Adrenal gland (tissue), 12 donors: ENCODE data around the gene ACVR2B. TPM values are rescaled to one million over a fixed set of nuclear protein-coding genes. Genes with fewer than 3 reads are reported as not detected.

ENCODE experiments used
- DNase-seq, 7 donors: peaks; one replicate each; pipeline ENCODE4 v3.0.0-alpha.2; 2019 to 2020
- H3K27ac ChIP-seq, 5 donors: fragments of 200-600 bp; sonication (generic) in 4 of 5; 1 replicate in 3 of 5; 2 replicates in 2 of 5; pipeline versions ENCODE4 v1.5.1 to v1.8.0; 2016 to 2020; ENCODE audit warnings: mild to moderate bottlenecking in 1 of 5
- H3K27me3 ChIP-seq: fragments of 200-600 bp; 2 replicates; pipeline ENCODE4 v1.8.0; 2021
- H3K36me3 ChIP-seq, 2 donors: fragments of 200-600 bp; replicated peaks in 1 of 2; 1 replicate in 1 of 2; 2 replicates in 1 of 2; pipeline versions ENCODE4 v1.5.1 to v1.8.0; 2018 to 2022
- H3K4me1 ChIP-seq, 2 donors: fragments of 200-600 bp; replicated peaks in 1 of 2; 1 replicate in 1 of 2; 2 replicates in 1 of 2; pipeline versions ENCODE4 v1.5.1 to v1.8.0; 2018 to 2021
- H3K4me3 ChIP-seq, 4 donors: fragments of 200-600 bp; sonication (generic) in 3 of 4; one replicate each; pipeline ENCODE4 v1.5.1; 2016 to 2018
- H3K9me3 ChIP-seq, 3 donors: fragments of 200-600 bp; sonication (generic) in 1 of 3; replicated peaks in 1 of 3; 1 replicate in 2 of 3; 2 replicates in 1 of 3; pipeline versions ENCODE4 v1.5.1 to v1.8.0; 2016 to 2021
- POLR2A ChIP-seq, 2 donors: fragments of 450-650 bp; IDR thresholded peaks; one replicate each; pipeline ENCODE4 v1.6.1; 2017; ENCODE audit warnings: antibody characterized with exemption in 2 of 2, mild to moderate bottlenecking in 2 of 2, moderate library complexity in 1 of 2
- WGBS, 4 donors: extraction: QIAGEN DNeasy Blood & Tissue Kit in 2 of 4; methylation state at CpG; one replicate each; pipeline versions ENCODE4 v1.1.5 to v1.1.7; 2013 to 2017; 5-methylcytosine and 5-hydroxymethylcytosine counted together
- intact Hi-C, 2 donors: fragments of 100-400 bp; cut with DNase I; formaldehyde crosslinking; loops; one replicate each; pipeline versions ENCODE4 v1.14.1 to v1.15.0; 2022 to 2023
- polyA plus RNA-seq, 3 donors: library from polyadenylated mRNA; stranded (reverse); fragments of 200-250 nt in 2 of 3; fragments of 350-450 nt in 1 of 3; fragmentation: Illumina TruSeq in 1 of 3; extraction: RNeasy Lipid Tissue Mini Kit (QIAGEN cat#74804) in 1 of 3; gene quantifications; one replicate each; pipeline ENCODE4 v1.2.3, GENCODE V29; 2013 to 2014
- total RNA-seq, 9 donors: library from RNA; depleted of rRNA in 4 of 9; stranded (reverse); fragments of >200 nt in 4 of 9; fragments of 120-200 nt in 1 of 9; fragmentation: NEBNext Ultra II Directional in 1 of 9; extraction: Animal tissue kit (Norgen Biotek cat#: 25700) in 1 of 9; gene quantifications; one replicate each; pipeline versions ENCODE4 v1.1.0 to v1.2.4, GENCODE V29; 2013 to 2023
- TF ChIP-seq, protein P1 (sequence below), 6 experiments: fragments of 450-650 bp in 4 of 6; fragments of 200-600 bp in 2 of 6; sonication (generic) in 1 of 6; IDR thresholded peaks; 1 replicate in 5 of 6; 2 replicates in 1 of 6; pipeline versions ENCODE4 v1.5.1 to v1.8.0; 2016 to 2021; ENCODE audit warnings: antibody characterized with exemption in 6 of 6, mild to moderate bottlenecking in 2 of 6, moderate library complexity in 1 of 6
- donor health status: healthy with polysubstance abuse.
- donor health status: Bipolar disorder and iron deficiency.
- donor health status: DM: yes; HTN: yes; CAD: no.
- donor health status: DM: no; HTN: no; CAD: no.
- donor health status: DM: no; HTN: no; CAD: no.
- donor health status: DM: yes; HTN: yes; CAD: no.

ACVR2B gene
- total and polyA plus RNA-seq, 12 donors: 1.8 to 20.2 (median 11.6) TPM

DNA sequence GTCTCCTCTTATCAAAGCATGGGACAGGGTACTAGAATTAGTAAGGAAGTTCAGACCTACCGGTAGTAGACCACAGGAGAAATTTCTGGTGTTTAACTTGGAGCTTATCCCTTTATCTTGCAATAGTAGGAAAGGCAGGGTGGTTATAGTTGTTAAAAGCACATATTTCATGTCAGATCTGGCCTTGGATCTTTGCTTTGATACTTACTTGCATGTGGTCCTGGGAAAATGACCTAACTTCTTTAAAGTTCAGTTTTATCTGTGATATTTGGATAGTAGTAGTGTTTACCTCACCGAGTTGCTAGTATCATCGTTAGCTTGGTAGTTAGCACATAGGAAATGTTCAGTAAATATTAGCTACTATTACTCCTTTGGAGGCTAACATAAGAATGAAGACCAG is 57.9 kb downstream of the ACVR2B start:
- TF ChIP-seq, protein P1, sequence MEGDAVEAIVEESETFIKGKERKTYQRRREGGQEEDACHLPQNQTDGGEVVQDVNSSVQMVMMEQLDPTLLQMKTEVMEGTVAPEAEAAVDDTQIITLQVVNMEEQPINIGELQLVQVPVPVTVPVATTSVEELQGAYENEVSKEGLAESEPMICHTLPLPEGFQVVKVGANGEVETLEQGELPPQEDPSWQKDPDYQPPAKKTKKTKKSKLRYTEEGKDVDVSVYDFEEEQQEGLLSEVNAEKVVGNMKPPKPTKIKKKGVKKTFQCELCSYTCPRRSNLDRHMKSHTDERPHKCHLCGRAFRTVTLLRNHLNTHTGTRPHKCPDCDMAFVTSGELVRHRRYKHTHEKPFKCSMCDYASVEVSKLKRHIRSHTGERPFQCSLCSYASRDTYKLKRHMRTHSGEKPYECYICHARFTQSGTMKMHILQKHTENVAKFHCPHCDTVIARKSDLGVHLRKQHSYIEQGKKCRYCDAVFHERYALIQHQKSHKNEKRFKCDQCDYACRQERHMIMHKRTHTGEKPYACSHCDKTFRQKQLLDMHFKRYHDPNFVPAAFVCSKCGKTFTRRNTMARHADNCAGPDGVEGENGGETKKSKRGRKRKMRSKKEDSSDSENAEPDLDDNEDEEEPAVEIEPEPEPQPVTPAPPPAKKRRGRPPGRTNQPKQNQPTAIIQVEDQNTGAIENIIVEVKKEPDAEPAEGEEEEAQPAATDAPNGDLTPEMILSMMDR (IDR thresholded peaks at IDR 0.05): no peak
- TF ChIP-seq POLR2A (IDR thresholded peaks at IDR 0.05): no peak
- H3K9me3 ChIP-seq: no peaks in the 10 kb centered on the region
- H3K4me3 ChIP-seq: no peak overlapping the region
- intact Hi-C loops: no loop called here
- no peaks in the 10 kb centered on the region for H3K27me3 ChIP-seq
- H3K27ac ChIP-seq: no peak overlapping the region
- WGBS, 4 donors: 34 to 41% (median 37%) methylated on average over 3 of the region's 3 CpGs
- peaks cover 7 to 9% of the 10 kb centered on the region in 2 donors for H3K4me1 ChIP-seq
- H3K36me3 ChIP-seq: peaks cover 0 to 24% of the 10 kb centered on the region in 2 donors
- no peak for DNase-seq

- 92 to 95% (median 94%) methylated on average over 3 to 7 of the region's 7 CpGs for WGBS, 4 donors
Observed at GRCh38 chr3:38515367-38515766, 61.7 kb downstream of the ACVR2B start.

GRCh38 chr3:38516669-38517068 is 63.0 kb downstream of the ACVR2B start:
- no peak overlapping the region for H3K27ac ChIP-seq
- intact Hi-C loops: loop anchor here in 1 of 2 donors (5.0 kb wide), 1 partner anchor 131 kb away; the partner anchor contains the start of gene SCN5A
- H3K27me3 ChIP-seq: no peaks in the 10 kb centered on the region
- TF ChIP-seq POLR2A (IDR thresholded peaks at IDR 0.05): no peak
- TF ChIP-seq, protein P1 (IDR thresholded peaks at IDR 0.05): no peak
- H3K4me1 ChIP-seq: peaks cover 4 to 6% of the 10 kb centered on the region in 2 donors
- H3K4me3 ChIP-seq: no peak overlapping the region
- DNase-seq: no peak
- H3K9me3 ChIP-seq: no peaks in the 10 kb centered on the region
- peaks cover 0 to 18% of the 10 kb centered on the region in 2 donors for H3K36me3 ChIP-seq
- WGBS, 4 donors: 0 to 89% (median 74%) methylated on average over 1 of the region's 1 CpG

More at GRCh38 chr3:38515367-38515766, 61.7 kb downstream of the ACVR2B start:
- TF ChIP-seq POLR2A (IDR thresholded peaks at IDR 0.05): no peak
- TF ChIP-seq, protein P1 (IDR thresholded peaks at IDR 0.05): no peak
- Histone ChIP-seq H3K4me1 (peaks cover 7 to 9% of the 10 kb centered on the region in 2 donors), H3K36me3 (peaks cover 0 to 19% of the 10 kb centered on the region in 2 donors), H3K27ac (no peak overlapping the region), H3K9me3 (no peaks in the 10 kb centered on the region), H3K27me3 (no peaks in the 10 kb centered on the region), H3K4me3 (no peak overlapping the region)
- intact Hi-C loops: loop anchor here in 1 of 2 donors (5.0 kb wide), 1 partner anchor 132 kb away; the partner anchor contains the start of gene SCN5A
- DNase-seq: no peak

DNA sequence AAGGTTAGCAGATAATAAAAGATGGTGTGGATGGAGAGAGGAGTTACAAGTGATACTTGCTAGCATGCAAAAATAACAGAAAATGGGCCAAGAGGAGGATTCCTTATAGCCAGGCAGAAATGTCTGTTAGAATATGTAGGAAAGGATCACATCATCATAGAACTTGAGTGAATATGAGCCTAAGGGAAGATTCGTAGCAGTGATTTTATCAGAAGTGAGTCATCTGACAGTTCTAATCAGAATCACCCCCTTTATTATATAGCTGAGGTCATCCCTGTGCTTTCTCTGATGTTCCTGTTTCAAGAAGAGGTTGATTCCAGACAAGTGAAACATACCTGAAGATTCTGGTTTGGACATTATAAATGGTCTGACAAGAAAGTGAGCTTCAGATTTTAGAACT is 65.3 kb downstream of the ACVR2B start:
- H3K4me1 ChIP-seq: no peaks in the 10 kb centered on the region
- H3K9me3 ChIP-seq: no peaks in the 10 kb centered on the region
- DNase-seq: no peak
- 35 to 55% (median 44%) methylated on average over 1 of the region's 1 CpG for WGBS, 4 donors
- no peaks in the 10 kb centered on the region for H3K27me3 ChIP-seq
- H3K36me3 ChIP-seq: peaks cover 0 to 14% of the 10 kb centered on the region in 2 donors
- intact Hi-C loops: loop anchor here in 1 of 2 donors (5.0 kb wide), 1 partner anchor 128 kb away; the partner anchor contains the start of gene SCN5A
- no peak overlapping the region for H3K4me3 ChIP-seq
- no peak overlapping the region for H3K27ac ChIP-seq
- TF ChIP-seq, protein P1 (IDR thresholded peaks at IDR 0.05): no peak
- TF ChIP-seq POLR2A (IDR thresholded peaks at IDR 0.05): no peak
